Caco-2 (cell line): ENCODE data around the gene MACROD2. TPM values are rescaled to one million over a fixed set of nuclear protein-coding genes. Genes with fewer than 3 reads are reported as not detected.
A peak's percentile ranks its signal among the peaks of the same experiment; 100 is the strongest.

ENCODE experiments used
- BruUV-seq: library from RNA; stranded (reverse); fragments of 400-500 nt; replicated peaks from 2 replicates; lab custom pipeline; 2021; lab: Mats Ljungman, UMichigan
- CTCF ChIA-PET: fragments of 300-600 bp; sonication (Branson Sonifier 250); formaldehyde crosslinking; loops from one replicate; lab custom pipeline; 2022; ENCODE audit warnings: antibody characterized with exemption; lab: Charles Lee
- POLR2A ChIA-PET: fragments of 300-600 bp; sonication (Branson Sonifier 250); formaldehyde crosslinking; loops from one replicate; lab custom pipeline; 2022; ENCODE audit warnings: antibody characterized with exemption; lab: Charles Lee
- DNase-seq, 2 experiments: peaks; one replicate each; pipeline versions ENCODE4 v3.0.0 to v3.0.0-alpha.2; 2020 to 2022
- H3K27me3 ChIP-seq: replicated peaks from 2 replicates; pipeline ENCODE4 v1.6.0; 2011; ENCODE audit warnings: low read length; ENCODE audit not compliant: control insufficient read depth, insufficient read depth
- H3K36me3 ChIP-seq: 2 replicates; pipeline ENCODE4 v1.5.1; 2011; ENCODE audit warnings: low read length; ENCODE audit not compliant: control insufficient read depth, insufficient read depth
- H3K4me1 ChIP-seq: fragments of 250-450 bp; sonication (Bioruptor Pico); 2 replicates; pipeline ENCODE4 v1.5.1; 2020; ENCODE audit warnings: mild to moderate bottlenecking
- H3K4me3 ChIP-seq: 2 replicates; pipeline ENCODE4 v1.5.1; 2011; ENCODE audit warnings: low read depth, mild to moderate bottlenecking, control low read depth, low read length
- H3K9me3 ChIP-seq: fragments of 250-450 bp; sonication (Bioruptor Pico); 2 replicates; pipeline ENCODE4 v1.5.1; 2020; ENCODE audit warnings: mild to moderate bottlenecking, moderate library complexity
- H3K27ac Mint-ChIP-seq: one replicate; pipeline ENCODE4 v1.8.0; 2022; ENCODE audit warnings: mixed read lengths; ENCODE audit not compliant: unreplicated experiment
- H3K27me3 Mint-ChIP-seq: one replicate; pipeline ENCODE4 v1.8.0; 2022; ENCODE audit warnings: mixed read lengths; ENCODE audit not compliant: insufficient read depth, unreplicated experiment
- H3K36me3 Mint-ChIP-seq: one replicate; pipeline ENCODE4 v1.8.0; 2022; ENCODE audit warnings: mild to moderate bottlenecking, mixed read lengths; ENCODE audit not compliant: insufficient read depth, unreplicated experiment
- H3K4me1 Mint-ChIP-seq: one replicate; pipeline ENCODE4 v1.8.0; 2022; ENCODE audit warnings: low read depth, mixed read lengths; ENCODE audit not compliant: unreplicated experiment
- H3K4me3 Mint-ChIP-seq: one replicate; pipeline ENCODE4 v1.8.0; 2022; ENCODE audit warnings: mild to moderate bottlenecking, moderate library complexity, mixed read lengths; ENCODE audit not compliant: unreplicated experiment
- H3K9me3 Mint-ChIP-seq: one replicate; pipeline ENCODE4 v1.8.0; 2022; ENCODE audit warnings: mixed read lengths; ENCODE audit not compliant: unreplicated experiment
- intact Hi-C: fragments of 100-400 bp; cut with micrococcal nuclease; formaldehyde crosslinking; loops from one replicate; pipeline ENCODE4 v1.10.0; 2022; ENCODE audit not compliant: unreplicated experiment
- total RNA-seq: library from RNA; stranded (reverse); gene quantifications from 2 replicates; pipeline ENCODE4 v1.2.3, GENCODE V29; 2022
- TF ChIP-seq, protein P1 (sequence below), 2 experiments: fragments of 200-600 bp in 1 of 2; IDR thresholded peaks; 1 replicate in 1 of 2; 2 replicates in 1 of 2; pipeline versions ENCODE4 v1.5.1 to v1.8.0; 2011 to 2022; ENCODE audit warnings: antibody characterized with exemption in 1 of 2, control low read depth in 1 of 2, inconsistent platforms in 1 of 2, low read depth in 1 of 2, low read length in 1 of 2, mild to moderate bottlenecking in 1 of 2, moderate library complexity in 1 of 2; ENCODE audit not compliant: insufficient read depth in 1 of 2, severe bottlenecking in 1 of 2, unreplicated experiment in 1 of 2

The MACROD2 gene
- total RNA-seq, 1 experiment from 2014 or later, result 6.4 TPM

DNA sequence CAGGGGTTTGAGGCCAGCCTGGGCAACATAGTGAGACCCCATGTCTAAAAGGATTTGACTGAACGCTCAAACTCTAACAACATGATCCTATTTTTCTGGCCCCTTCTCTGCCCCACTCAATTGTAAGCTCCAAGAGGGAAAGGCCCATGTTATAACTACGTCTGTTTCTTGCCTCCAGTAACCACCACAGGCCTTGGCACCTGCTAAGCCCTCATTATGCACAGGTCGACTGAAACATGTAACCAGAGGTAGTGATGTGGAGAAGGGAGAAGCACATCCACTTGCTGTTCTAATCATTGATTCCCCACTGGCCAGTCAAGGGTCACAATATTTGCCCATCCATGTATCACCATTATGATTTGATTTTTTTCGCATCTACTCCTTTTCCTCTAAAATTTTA lies 2102.5 kb downstream of the MACROD2 start:
- BruUV-seq, result no TSS peak
- TF ChIP-seq, protein P1, sequence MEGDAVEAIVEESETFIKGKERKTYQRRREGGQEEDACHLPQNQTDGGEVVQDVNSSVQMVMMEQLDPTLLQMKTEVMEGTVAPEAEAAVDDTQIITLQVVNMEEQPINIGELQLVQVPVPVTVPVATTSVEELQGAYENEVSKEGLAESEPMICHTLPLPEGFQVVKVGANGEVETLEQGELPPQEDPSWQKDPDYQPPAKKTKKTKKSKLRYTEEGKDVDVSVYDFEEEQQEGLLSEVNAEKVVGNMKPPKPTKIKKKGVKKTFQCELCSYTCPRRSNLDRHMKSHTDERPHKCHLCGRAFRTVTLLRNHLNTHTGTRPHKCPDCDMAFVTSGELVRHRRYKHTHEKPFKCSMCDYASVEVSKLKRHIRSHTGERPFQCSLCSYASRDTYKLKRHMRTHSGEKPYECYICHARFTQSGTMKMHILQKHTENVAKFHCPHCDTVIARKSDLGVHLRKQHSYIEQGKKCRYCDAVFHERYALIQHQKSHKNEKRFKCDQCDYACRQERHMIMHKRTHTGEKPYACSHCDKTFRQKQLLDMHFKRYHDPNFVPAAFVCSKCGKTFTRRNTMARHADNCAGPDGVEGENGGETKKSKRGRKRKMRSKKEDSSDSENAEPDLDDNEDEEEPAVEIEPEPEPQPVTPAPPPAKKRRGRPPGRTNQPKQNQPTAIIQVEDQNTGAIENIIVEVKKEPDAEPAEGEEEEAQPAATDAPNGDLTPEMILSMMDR (IDR thresholded peaks at IDR 0.05; ENCODE audit: insufficient read depth in 1 of 2, low read depth in 1 of 2, low read length in 1 of 2, severe bottlenecking in 1 of 2, unreplicated experiment in 1 of 2), result no peak
- DNase-seq, result no peak
- H3K27me3 ChIP-seq, result no peaks in the 10 kb centered on the region
- ChIA-PET POLR2A (no interaction called here), CTCF (no interaction called here)
- H3K36me3 Mint-ChIP-seq, result no peaks in the 10 kb centered on the region
- intact Hi-C loops, result no loop called here
- H3K4me1 Mint-ChIP-seq, result no peaks in the 10 kb centered on the region
- no peaks in the 10 kb centered on the region for H3K9me3 ChIP-seq
- H3K4me3 Mint-ChIP-seq, result no peak overlapping the region
- no peaks in the 10 kb centered on the region for H3K9me3 Mint-ChIP-seq
- no peak overlapping the region for H3K4me3 ChIP-seq
- H3K4me1 ChIP-seq, result no peaks in the 10 kb centered on the region
- no peak overlapping the region for H3K27ac Mint-ChIP-seq
- H3K36me3 ChIP-seq, result no peaks in the 10 kb centered on the region
- no peaks in the 10 kb centered on the region for H3K27me3 Mint-ChIP-seq

DNA sequence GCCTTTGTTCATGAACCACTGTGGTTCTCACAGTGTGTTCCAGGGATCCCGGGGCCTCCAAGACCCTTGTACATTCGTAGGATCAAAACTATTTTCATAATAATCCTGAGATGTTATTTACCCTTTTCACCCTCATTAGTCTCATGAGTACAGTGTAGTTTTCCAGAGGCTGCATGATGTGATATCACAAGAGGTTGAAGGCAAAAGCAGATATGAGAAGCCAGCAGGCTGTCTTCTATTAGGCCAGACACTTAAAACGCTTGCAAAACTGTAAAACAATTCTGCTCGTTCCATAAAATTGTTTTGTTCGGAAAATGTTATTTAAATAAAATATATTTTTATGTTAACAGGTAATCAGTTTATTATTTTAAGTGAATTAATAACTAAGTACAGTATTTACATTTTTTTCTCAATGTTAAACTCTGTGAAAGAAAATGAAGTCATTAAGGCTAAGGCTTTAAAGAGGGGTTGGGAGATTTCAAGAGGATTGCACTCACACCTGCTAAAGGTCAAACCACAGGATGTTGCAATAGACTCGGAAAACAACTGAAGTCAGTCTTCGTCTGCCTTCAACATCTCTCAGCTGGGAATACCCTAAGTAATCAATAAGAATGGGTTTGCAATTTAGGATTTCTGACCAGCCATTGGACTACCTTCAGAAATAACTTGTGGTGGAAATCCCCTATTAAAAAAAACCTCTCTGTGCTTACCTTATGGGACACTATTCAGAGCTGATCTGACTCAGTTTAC lies 2103.7 kb downstream of the MACROD2 start:
- Mint-ChIP-seq H3K4me1 (no peaks in the 10 kb centered on the region), H3K9me3 (no peaks in the 10 kb centered on the region), H3K36me3 (no peaks in the 10 kb centered on the region), H3K27ac (no peak overlapping the region), H3K27me3 (no peaks in the 10 kb centered on the region), H3K4me3 (no peak overlapping the region)
- no peak overlapping the region for H3K4me3 ChIP-seq
- no TSS peak for BruUV-seq
- H3K27me3 ChIP-seq, result no peaks in the 10 kb centered on the region
- intact Hi-C loops, result no loop called here
- ChIA-PET POLR2A (no interaction called here), CTCF (no interaction called here)
- peak in 1 of 2 experiments; percentile 42 for DNase-seq
- no peaks in the 10 kb centered on the region for H3K9me3 ChIP-seq
- H3K4me1 ChIP-seq, result no peaks in the 10 kb centered on the region
- TF ChIP-seq, protein P1 (IDR thresholded peaks at IDR 0.05; ENCODE audit: insufficient read depth in 1 of 2, low read depth in 1 of 2, low read length in 1 of 2, severe bottlenecking in 1 of 2, unreplicated experiment in 1 of 2), result no peak
- no peaks in the 10 kb centered on the region for H3K36me3 ChIP-seq

DNA sequence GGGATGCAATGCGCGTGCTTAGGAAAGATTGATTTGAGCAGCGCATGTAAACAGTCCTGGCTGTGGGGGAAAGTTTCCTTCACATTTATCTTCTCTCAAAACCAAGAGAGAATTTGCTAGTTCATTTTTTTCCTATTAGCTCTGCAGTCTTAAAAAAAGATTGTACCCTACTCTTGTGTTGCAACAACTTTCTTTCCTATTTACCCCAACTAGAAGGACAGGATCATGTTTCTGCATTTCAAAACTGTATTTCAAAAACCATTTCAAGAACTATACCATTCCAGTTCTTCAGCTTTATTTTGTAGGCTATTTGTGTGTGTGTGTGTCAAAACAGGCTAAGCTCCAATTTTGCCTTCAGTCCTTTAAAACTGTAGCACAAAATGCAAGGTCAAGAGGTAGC lies 2104.8 kb downstream of the MACROD2 start:
- no peaks in the 10 kb centered on the region for H3K9me3 ChIP-seq
- no TSS peak for BruUV-seq
- H3K27me3 Mint-ChIP-seq, result no peaks in the 10 kb centered on the region
- H3K36me3 Mint-ChIP-seq, result no peaks in the 10 kb centered on the region
- H3K4me1 Mint-ChIP-seq, result no peaks in the 10 kb centered on the region
- TF ChIP-seq, protein P1 (IDR thresholded peaks at IDR 0.05; ENCODE audit: insufficient read depth in 1 of 2, low read depth in 1 of 2, low read length in 1 of 2, severe bottlenecking in 1 of 2, unreplicated experiment in 1 of 2), result no peak
- no peak overlapping the region for H3K27ac Mint-ChIP-seq
- H3K9me3 Mint-ChIP-seq, result no peaks in the 10 kb centered on the region
- H3K36me3 ChIP-seq, result no peaks in the 10 kb centered on the region
- no peak for DNase-seq
- intact Hi-C loops, result no loop called here
- ChIA-PET POLR2A (no interaction called here), CTCF (no interaction called here)
- H3K4me1 ChIP-seq, result no peaks in the 10 kb centered on the region
- H3K4me3 Mint-ChIP-seq, result no peak overlapping the region
- H3K4me3 ChIP-seq, result no peak overlapping the region
- no peaks in the 10 kb centered on the region for H3K27me3 ChIP-seq
